Astrocyte of the cerebellum (primary cell): ENCODE data around the gene BANP.

ENCODE experiments used
- DNase-seq: peaks from one replicate; pipeline ENCODE4 v3.0.0-alpha.2; 2011; ENCODE audit warnings: low read depth
- H3K4me3 ChIP-seq: 2 replicates; pipeline ENCODE4 v1.5.1; 2011; ENCODE audit warnings: mild to moderate bottlenecking, low read depth, low read length, moderate library complexity
- in situ Hi-C: cut with HindIII; loops from 2 replicates; pipeline ENCODE4 v1.10.0; 2017; ENCODE audit warnings: low sequenced_read_pairs
- TF ChIP-seq, protein P1 (sequence below): IDR thresholded peaks from 2 replicates; pipeline ENCODE4 v1.5.1; 2012; ENCODE audit warnings: low read length, low read depth, moderate library complexity, mild to moderate bottlenecking; ENCODE audit errors: missing control alignments

Gene BANP

DNA sequence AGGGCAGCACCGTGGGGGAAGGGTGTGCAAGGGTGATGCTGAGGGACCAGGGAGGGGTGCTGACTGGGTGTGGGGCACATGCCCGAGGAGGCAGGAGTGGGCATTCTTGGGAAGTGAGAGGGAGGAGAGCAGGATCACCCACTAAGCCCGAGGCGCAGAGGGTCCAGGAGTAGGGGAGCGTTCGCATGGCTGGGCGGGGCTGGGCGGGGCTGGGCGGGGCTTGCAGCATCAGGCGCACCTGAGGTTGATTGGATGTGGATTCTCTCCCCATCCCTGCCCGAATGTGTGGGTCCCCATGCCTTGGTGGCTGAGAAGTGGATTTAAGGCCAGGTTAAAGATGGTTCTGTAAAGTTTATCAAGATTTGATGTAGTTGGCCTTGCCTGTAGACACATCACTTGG, 14.2 kb downstream of the BANP start:
- TF ChIP-seq, protein P1, sequence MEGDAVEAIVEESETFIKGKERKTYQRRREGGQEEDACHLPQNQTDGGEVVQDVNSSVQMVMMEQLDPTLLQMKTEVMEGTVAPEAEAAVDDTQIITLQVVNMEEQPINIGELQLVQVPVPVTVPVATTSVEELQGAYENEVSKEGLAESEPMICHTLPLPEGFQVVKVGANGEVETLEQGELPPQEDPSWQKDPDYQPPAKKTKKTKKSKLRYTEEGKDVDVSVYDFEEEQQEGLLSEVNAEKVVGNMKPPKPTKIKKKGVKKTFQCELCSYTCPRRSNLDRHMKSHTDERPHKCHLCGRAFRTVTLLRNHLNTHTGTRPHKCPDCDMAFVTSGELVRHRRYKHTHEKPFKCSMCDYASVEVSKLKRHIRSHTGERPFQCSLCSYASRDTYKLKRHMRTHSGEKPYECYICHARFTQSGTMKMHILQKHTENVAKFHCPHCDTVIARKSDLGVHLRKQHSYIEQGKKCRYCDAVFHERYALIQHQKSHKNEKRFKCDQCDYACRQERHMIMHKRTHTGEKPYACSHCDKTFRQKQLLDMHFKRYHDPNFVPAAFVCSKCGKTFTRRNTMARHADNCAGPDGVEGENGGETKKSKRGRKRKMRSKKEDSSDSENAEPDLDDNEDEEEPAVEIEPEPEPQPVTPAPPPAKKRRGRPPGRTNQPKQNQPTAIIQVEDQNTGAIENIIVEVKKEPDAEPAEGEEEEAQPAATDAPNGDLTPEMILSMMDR = no peak
- in situ Hi-C loops = no loop called here
- DNase-seq = no peak
- H3K4me3 ChIP-seq = no peak overlapping the region

DNA sequence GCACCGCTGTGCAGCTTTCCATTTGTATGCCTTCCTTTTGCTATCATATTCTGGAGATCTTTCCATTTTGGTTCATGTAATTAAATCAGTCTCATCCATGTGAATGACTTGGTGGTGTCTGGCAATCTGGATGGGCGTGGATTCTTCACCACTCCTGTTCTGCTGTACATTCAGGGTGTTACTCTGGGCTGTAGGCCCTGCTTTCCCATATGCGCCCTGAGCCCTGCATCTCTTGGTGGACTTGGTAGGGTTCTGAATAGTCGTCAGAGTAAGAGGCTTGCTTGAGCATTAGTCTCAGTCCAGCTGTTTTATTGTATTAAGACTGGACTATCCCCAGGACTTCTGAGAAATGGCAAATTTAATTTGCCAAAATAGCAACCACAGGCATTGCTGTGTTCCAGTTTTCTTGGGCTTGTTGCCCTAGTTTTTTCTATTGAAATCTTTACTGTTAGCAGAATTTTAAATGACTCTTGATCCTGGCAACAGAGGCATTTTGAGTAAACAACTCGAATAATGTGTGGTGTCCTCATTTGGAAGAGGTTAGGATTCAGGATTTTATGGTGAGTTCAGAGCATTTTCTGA, 14.9 kb downstream of the BANP start:
- in situ Hi-C loops = no loop called here
- no peak overlapping the region for H3K4me3 ChIP-seq
- DNase-seq = peak; percentile 94
- TF ChIP-seq, protein P1 = no peak

DNA sequence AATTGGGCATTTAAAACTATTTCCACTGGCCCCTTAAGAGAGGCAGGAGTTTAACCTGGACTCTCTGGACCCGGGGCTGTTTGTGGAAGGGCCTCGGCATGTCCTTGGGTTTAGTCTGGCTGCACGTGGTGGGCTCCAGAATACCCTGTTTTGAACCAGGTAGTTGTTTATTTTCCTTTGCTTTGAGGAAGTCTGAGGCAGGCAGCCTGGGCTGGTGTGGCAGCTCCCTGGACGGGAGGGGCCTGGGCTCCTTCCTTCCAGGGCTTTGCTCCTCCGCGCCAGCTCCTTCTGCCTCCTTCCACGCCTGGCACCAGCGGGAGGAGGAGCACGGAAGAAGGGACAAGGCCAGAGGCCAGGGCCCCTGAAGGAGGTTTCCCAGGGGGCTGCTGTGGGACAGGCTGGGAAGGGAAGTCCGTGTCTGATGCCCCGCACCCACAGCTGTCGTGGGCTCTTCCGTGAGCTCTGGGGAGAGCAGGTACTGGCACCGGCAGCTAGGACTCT, 15.5 kb downstream of the BANP start:
- no peak for DNase-seq
- TF ChIP-seq, protein P1 = no peak
- in situ Hi-C loops = no loop called here
- peak overlapping the region; percentile 14 for H3K4me3 ChIP-seq

DNA sequence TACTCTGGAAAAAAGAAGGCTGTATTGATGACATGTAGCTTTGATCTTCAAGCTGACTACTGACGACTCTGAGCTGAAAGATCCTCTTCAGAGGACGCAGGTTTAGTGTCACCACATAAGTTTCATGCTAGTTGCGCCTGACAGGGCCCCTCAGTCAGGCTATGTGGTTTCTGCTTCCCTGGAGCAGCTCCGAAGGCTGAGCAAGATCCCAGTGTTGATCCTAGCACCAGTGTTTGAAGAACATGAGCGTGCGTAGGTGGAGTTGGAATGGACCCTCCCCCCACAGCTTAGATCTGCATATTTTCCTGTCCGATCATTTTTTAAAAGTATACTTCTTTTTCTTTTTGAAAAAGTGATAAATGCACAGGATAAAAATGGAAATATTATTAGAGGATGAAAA, 17.3 kb downstream of the BANP start:
- in situ Hi-C loops = no loop called here
- TF ChIP-seq, protein P1 = no peak
- no peak for DNase-seq
- H3K4me3 ChIP-seq = no peak overlapping the region

DNA sequence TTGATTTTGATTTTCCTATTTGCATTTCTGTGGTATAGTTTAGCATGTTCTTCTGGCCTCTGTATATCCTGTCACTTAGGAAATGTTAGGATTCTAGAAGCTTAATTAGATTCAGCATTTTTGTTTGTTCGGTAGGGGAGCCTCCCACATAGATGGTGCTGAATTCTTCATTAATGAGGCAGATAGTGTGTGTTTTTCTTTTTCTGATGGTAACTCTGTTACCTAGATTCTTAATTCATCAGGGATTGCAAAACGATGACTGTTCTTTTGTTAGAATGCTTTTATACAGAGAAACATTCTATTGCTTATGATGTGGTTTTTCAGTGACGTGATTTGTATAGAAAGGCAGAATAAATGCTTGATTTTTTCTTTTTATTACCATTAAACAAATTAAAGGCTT, 19.0 kb downstream of the BANP start:
- in situ Hi-C loops = no loop called here
- peak; percentile 86 for DNase-seq
- no peak overlapping the region for H3K4me3 ChIP-seq
- TF ChIP-seq, protein P1 = no peak

DNA sequence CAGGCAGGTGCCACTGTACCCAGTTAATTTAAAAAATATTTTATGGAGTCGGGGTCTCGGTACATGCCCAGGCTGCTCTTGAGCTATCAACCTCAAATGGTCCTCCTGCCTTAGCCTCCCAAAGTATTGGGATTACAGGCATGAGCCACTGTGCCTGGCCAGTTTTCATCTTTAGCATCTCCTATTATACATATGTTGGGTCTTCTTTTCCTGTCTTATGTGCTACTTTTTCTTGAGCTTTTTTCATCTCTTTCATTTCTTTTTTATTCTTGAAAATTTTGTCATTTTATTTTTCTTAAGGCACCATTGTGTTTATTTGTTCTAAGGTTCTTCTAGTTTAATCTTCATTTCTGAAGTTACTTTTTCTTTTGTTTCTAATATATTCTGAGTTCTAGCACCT, 20.7 kb downstream of the BANP start:
- TF ChIP-seq, protein P1 = no peak
- in situ Hi-C loops = no loop called here
- DNase-seq = no peak
- no peak overlapping the region for H3K4me3 ChIP-seq

DNA sequence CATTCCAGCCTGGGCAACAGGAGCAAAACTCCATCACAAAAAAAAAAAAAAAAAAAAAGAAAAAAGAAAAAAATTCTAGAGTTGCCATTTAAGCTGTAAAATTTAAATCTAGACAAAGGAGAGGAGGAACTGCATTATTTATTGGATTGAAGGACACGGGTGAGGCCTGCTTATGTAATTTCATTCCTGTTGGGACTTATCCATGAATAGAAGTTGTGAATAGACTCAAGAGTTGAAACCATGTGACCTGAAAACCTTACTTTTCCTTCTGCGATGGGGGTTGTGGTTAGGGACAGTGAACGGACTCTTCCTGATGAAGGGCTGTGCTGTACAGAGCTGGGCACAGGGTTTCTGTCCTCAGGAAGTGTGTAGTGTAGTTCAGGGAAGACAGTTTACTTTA, 22.5 kb downstream of the BANP start:
- TF ChIP-seq, protein P1 = no peak
- in situ Hi-C loops = no loop called here
- H3K4me3 ChIP-seq = no peak overlapping the region
- DNase-seq = no peak
